GM19035 (cell line): ENCODE data around the gene APOBEC3B.
A peak's percentile ranks its signal among the peaks of the same experiment; 100 is the strongest.
"Not testable (repeated sequence)": the region's sequence is repeated elsewhere in the genome, so short reads cannot be mapped to it uniquely, and the experiment has no call there.

Source experiments
- ATAC-seq: cut with Tn5 transposase; IDR thresholded peaks from one replicate; pipeline ENCODE4 v1.9.1; 2021; ENCODE audit not compliant: unreplicated experiment

APOBEC3B gene

GRCh38 chr22:38987171-38987895, 5.2 kb downstream of the APOBEC3B start:
- no peak for ATAC-seq

- no peak for ATAC-seq
These were observed 7.3 kb downstream of the APOBEC3B start for GRCh38 chr22:38989466-38989865.

- not testable (repeated sequence) for ATAC-seq
These were observed 10.8 kb downstream of the APOBEC3B start for GRCh38 chr22:38992871-38993371.

- ATAC-seq, result no peak
These were observed 14.0 kb downstream of the APOBEC3B start for GRCh38 chr22:38996105-38996504.

GRCh38 chr22:38997518-38997917, 15.4 kb downstream of the APOBEC3B start:
- ATAC-seq, result no peak

- peak; percentile 64 for ATAC-seq
These were observed 21.1 kb downstream of the APOBEC3B start for GRCh38 chr22:39003165-39003638.

GRCh38 chr22:39007177-39007576, 25.0 kb downstream of the APOBEC3B start:
- no peak for ATAC-seq

GRCh38 chr22:39008271-39008850, 26.2 kb downstream of the APOBEC3B start:
- not testable (repeated sequence) for ATAC-seq

- ATAC-seq, result no peak
These were observed 28.8 kb downstream of the APOBEC3B start for GRCh38 chr22:39010946-39011345.

GRCh38 chr22:39012533-39013511, 30.7 kb downstream of the APOBEC3B start:
- no peak for ATAC-seq

GRCh38 chr22:39013561-39013941, 31.4 kb downstream of the APOBEC3B start:
- peak; percentile 47 for ATAC-seq

GRCh38 chr22:39013942-39014722, 32.0 kb downstream of the APOBEC3B start, which contains the start of gene APOBEC3C:
APOBEC3C (plus strand) TSS chr22:39014257; CDS start chr22:39014363, 106 bp downstream.
- ATAC-seq, result peak; percentile 83

- ATAC-seq, result not testable (repeated sequence)
These were observed 32.6 kb downstream of the APOBEC3B start for GRCh38 chr22:39014723-39015121.

- no peak for ATAC-seq
These were observed 34.4 kb downstream of the APOBEC3B start for GRCh38 chr22:39016592-39016991.

GRCh38 chr22:39017596-39018365, 35.6 kb downstream of the APOBEC3B start:
- ATAC-seq, result no peak

GRCh38 chr22:39020021-39020651, 38.0 kb downstream of the APOBEC3B start:
- ATAC-seq, result peak; percentile 5

- ATAC-seq, result no peak
These were observed 39.6 kb downstream of the APOBEC3B start for GRCh38 chr22:39021552-39022250.

GRCh38 chr22:39024519-39025308, 42.6 kb downstream of the APOBEC3B start:
- ATAC-seq, result no peak
